Activated CD8-positive, alpha-beta T cell treated with anti-CD3 and anti-CD28 coated beads, Interleukin-2, amount 10 ng/mL, durations not matched to agents 7 days and 5 days (primary cell): ENCODE measurements around the gene PPIP5K2. TPM values are rescaled to one million over a fixed set of nuclear protein-coding genes. Genes with fewer than 3 reads are reported as not detected.
"Not testable (repeated sequence)": the region's sequence is repeated elsewhere in the genome, so short reads cannot be mapped to it uniquely, and the experiment has no call there.

Experiments
- ATAC-seq: fragments of 150-1000 bp; cut with Tn5 transposase; one replicate; pipeline ENCODE4 v1.10.0; 2021; ENCODE audit warnings: moderate library complexity
- CTCF ChIA-PET: fragments of 350-600 bp; sonication (Branson Sonifier 250); formaldehyde crosslinking; loops from one replicate; lab custom pipeline; 2021; ENCODE audit warnings: antibody characterized with exemption; lab: Charles Lee
- POLR2A ChIA-PET: fragments of 350-600 bp; sonication (Branson Sonifier 250); formaldehyde crosslinking; loops from one replicate; lab custom pipeline; 2021; ENCODE audit warnings: antibody characterized with exemption; lab: Charles Lee
- DNase-seq: peaks from one replicate; pipeline ENCODE4 v3.0.0-alpha.2; 2020
- H3K27ac Mint-ChIP-seq: one replicate; pipeline ENCODE4 v1.8.0; 2021; ENCODE audit warnings: mild to moderate bottlenecking, mixed read lengths
- H3K27me3 Mint-ChIP-seq: one replicate; pipeline ENCODE4 v1.8.0; 2021; ENCODE audit warnings: low read depth, mixed read lengths
- H3K36me3 Mint-ChIP-seq: one replicate; pipeline ENCODE4 v1.8.0; 2021; ENCODE audit warnings: low read depth, mixed read lengths
- H3K4me1 Mint-ChIP-seq: one replicate; pipeline ENCODE4 v1.8.0; 2021; ENCODE audit warnings: low read depth, mixed read lengths
- H3K4me3 Mint-ChIP-seq: one replicate; pipeline ENCODE4 v1.8.0; 2021; ENCODE audit warnings: mild to moderate bottlenecking, mixed read lengths
- H3K9me3 Mint-ChIP-seq: one replicate; pipeline ENCODE4 v1.8.0; 2022; ENCODE audit warnings: mixed read lengths; ENCODE audit not compliant: insufficient read depth
- total RNA-seq, 2 experiments: library from RNA; stranded (reverse); gene quantifications; one replicate each; pipeline ENCODE4 v1.2.3, GENCODE V29; 2021

Gene PPIP5K2
- total RNA-seq, 2 experiments from 2014 or later: 65.7 to 68.2 TPM

GRCh38 chr5:103151156-103151555 is 31.1 kb downstream of the PPIP5K2 start:
- DNase-seq: no peak
- H3K27me3 Mint-ChIP-seq: no peaks in the 10 kb centered on the region
- CTCF ChIA-PET: no interaction called here
- no peak for ATAC-seq
- no peaks in the 10 kb centered on the region for H3K9me3 Mint-ChIP-seq
- peaks cover 24% of the 10 kb centered on the region for H3K36me3 Mint-ChIP-seq
- POLR2A ChIA-PET: no interaction called here
- H3K4me3 Mint-ChIP-seq: no peak overlapping the region
- no peak overlapping the region for H3K27ac Mint-ChIP-seq
- H3K4me1 Mint-ChIP-seq: no peaks in the 10 kb centered on the region

GRCh38 chr5:103166706-103167105 is 46.6 kb downstream of the PPIP5K2 start:
- H3K9me3 Mint-ChIP-seq: no peaks in the 10 kb centered on the region
- ChIA-PET POLR2A (no interaction called here), CTCF (interaction anchor here (0.7 kb wide), 1 partner anchor 11 kb away, joined by 3 read pairs; no protein-coding TSS in a partner anchor)
- no peak overlapping the region for H3K4me3 Mint-ChIP-seq
- no peaks in the 10 kb centered on the region for H3K27me3 Mint-ChIP-seq
- H3K27ac Mint-ChIP-seq: no peak overlapping the region
- H3K4me1 Mint-ChIP-seq: peaks cover 6% of the 10 kb centered on the region
- DNase-seq (no peak), ATAC-seq (no peak)
- peaks cover 34% of the 10 kb centered on the region for H3K36me3 Mint-ChIP-seq

DNA sequence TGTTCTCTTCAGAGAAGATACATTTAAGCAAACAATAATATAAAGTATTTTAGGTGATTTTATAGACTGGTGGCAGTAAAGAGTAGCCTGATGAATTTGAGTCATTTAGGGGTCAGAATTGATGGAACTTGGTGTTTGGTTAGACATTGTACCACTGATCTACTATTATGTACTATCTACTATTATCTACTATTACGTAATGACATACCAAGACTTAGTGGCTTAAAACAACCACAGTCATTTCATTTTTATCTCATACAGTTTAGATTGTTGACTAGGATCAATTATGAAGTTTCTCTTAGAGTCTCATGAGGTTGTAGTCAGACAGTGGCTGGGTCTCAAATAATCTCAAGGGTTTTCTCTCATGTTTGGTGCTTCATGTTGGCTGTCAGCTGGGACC is 54.0 kb downstream of the PPIP5K2 start:
- ATAC-seq: no peak
- POLR2A ChIA-PET: no interaction called here
- CTCF ChIA-PET: no interaction called here
- Mint-ChIP-seq H3K36me3 (peaks cover 12% of the 10 kb centered on the region), H3K27me3 (no peaks in the 10 kb centered on the region), H3K4me3 (no peak overlapping the region), H3K4me1 (peaks cover 4% of the 10 kb centered on the region), H3K27ac (no peak overlapping the region), H3K9me3 (no peaks in the 10 kb centered on the region)
- DNase-seq: no peak

GRCh38 chr5:103177543-103177942 is 57.4 kb downstream of the PPIP5K2 start:
- ChIA-PET POLR2A (interaction anchor here (1.3 kb wide), 1 partner anchor 57 kb away, joined by 3 read pairs; the partner anchor contains the start of genes GIN1 and PPIP5K2), CTCF (interaction anchor here (1.0 to 1.2 kb wide), 3 partner anchors 9 to 47 kb away, joined by 3 to 6 read pairs (median 3); no protein-coding TSS in a partner anchor)
- no peaks in the 10 kb centered on the region for H3K27me3 Mint-ChIP-seq
- no peak overlapping the region for H3K4me3 Mint-ChIP-seq
- no peaks in the 10 kb centered on the region for H3K9me3 Mint-ChIP-seq
- DNase-seq (no peak), ATAC-seq (no peak)
- H3K36me3 Mint-ChIP-seq: peaks cover 18% of the 10 kb centered on the region
- no peaks in the 10 kb centered on the region for H3K4me1 Mint-ChIP-seq
- H3K27ac Mint-ChIP-seq: no peak overlapping the region

DNA sequence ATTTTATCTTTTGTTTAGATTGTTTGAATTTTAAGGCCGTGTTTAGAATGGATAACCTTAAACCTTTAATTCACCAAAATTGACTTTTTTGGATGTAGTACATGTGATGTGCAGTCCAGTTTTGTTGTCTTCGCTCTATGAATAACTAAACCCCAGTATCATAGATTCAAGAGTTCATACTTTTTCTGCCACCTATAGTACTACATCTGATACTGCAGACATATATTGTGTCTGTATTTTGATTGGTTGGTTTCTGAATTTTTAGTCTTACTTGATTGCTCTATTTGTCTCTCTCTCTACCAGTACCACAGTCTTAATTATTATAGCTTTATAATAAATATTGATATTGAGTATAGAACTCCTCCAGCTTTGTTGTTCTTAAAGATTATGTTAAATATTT is 58.1 kb downstream of the PPIP5K2 start:
- ChIA-PET POLR2A (interaction anchor here (1.3 kb wide), 1 partner anchor 58 kb away, joined by 3 read pairs; the partner anchor contains the start of genes GIN1 and PPIP5K2), CTCF (interaction anchor here (1.1 to 1.2 kb wide), 2 partner anchors 9 to 11 kb away, joined by 3 read pairs; no protein-coding TSS in a partner anchor)
- ATAC-seq (no peak), DNase-seq (no peak)
- H3K27ac Mint-ChIP-seq: no peak overlapping the region
- no peaks in the 10 kb centered on the region for H3K27me3 Mint-ChIP-seq
- no peak overlapping the region for H3K4me3 Mint-ChIP-seq
- H3K9me3 Mint-ChIP-seq: no peaks in the 10 kb centered on the region
- H3K4me1 Mint-ChIP-seq: no peaks in the 10 kb centered on the region
- H3K36me3 Mint-ChIP-seq: peaks cover 20% of the 10 kb centered on the region

- Mint-ChIP-seq H3K27ac (no peak overlapping the region), H3K36me3 (peaks cover 31% of the 10 kb centered on the region), H3K9me3 (no peaks in the 10 kb centered on the region), H3K27me3 (no peaks in the 10 kb centered on the region), H3K4me1 (peaks cover 19% of the 10 kb centered on the region), H3K4me3 (no peak overlapping the region)
- ATAC-seq (no peak), DNase-seq (no peak)
- POLR2A ChIA-PET: no interaction called here
- CTCF ChIA-PET: interaction anchor here (1.1 kb wide), 1 partner anchor 9 kb away, joined by 3 read pairs; no protein-coding TSS in a partner anchor
Measured at GRCh38 chr5:103186152-103186551, 66.1 kb downstream of the PPIP5K2 start.

DNA sequence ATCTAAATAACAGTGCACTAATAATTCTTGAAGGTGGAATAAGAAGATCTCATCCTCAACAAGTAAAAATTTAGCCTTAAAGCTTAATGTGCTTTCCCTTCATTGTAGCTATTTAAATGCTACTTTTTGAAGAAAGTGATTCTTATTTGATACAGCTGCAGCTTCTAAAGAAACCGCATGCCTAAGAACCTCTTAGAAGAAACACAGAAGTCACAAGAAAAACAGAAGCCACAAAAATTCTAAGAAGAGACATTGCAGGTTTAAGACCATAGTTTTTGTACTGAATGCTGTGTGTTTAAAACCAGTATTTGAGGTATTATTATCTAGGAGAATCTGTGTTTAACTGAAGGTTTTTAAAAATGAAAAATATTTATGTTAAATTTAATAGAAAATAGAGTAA is 68.3 kb downstream of the PPIP5K2 start:
- H3K4me1 Mint-ChIP-seq: peaks cover 19% of the 10 kb centered on the region
- H3K36me3 Mint-ChIP-seq: peaks cover 30% of the 10 kb centered on the region
- POLR2A ChIA-PET: interaction anchor here (1.3 kb wide), 1 partner anchor 71 kb away, joined by 5 read pairs; no protein-coding TSS in a partner anchor
- DNase-seq: no peak
- H3K9me3 Mint-ChIP-seq: no peaks in the 10 kb centered on the region
- no peaks in the 10 kb centered on the region for H3K27me3 Mint-ChIP-seq
- peak overlapping the region; percentile 89 for H3K27ac Mint-ChIP-seq
- H3K4me3 Mint-ChIP-seq: peak overlapping the region; percentile 63
- CTCF ChIA-PET: interaction anchor here (1.0 to 1.4 kb wide), 4 partner anchors 29 to 408 kb away, joined by 3 to 5 read pairs (median 3); no protein-coding TSS in a partner anchor
- peak; percentile 63 for ATAC-seq

GRCh38 chr5:103203226-103203625 is 83.1 kb downstream of the PPIP5K2 start:
- Mint-ChIP-seq H3K9me3 (no peaks in the 10 kb centered on the region), H3K27me3 (no peaks in the 10 kb centered on the region), H3K27ac (no peak overlapping the region), H3K4me1 (peaks cover 8% of the 10 kb centered on the region), H3K36me3 (peaks cover 62% of the 10 kb centered on the region), H3K4me3 (no peak overlapping the region)
- ATAC-seq (no peak), DNase-seq (no peak)
- ChIA-PET POLR2A (no interaction called here), CTCF (interaction anchor here (0.9 kb wide), 1 partner anchor 20 kb away, joined by 3 read pairs; no protein-coding TSS in a partner anchor)

DNA sequence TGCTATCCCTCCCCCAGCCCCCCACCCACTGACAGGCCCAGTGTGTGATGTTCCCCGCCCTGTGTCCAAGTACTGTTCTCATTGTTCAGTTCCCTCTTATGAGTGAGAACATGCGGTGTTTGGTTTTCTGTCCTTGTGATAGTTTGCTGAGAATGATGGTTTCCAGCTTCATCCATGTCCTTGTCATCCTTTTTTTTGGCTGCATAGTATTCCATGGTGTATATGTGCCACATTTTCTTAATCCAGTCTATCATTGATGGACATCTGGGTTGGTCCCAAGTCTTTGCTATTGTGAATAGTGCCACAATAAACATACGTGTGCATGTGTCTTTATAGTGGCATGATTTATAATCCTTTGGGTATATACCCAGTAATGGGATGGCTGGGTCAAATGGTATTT is 84.9 kb downstream of the PPIP5K2 start:
- H3K9me3 Mint-ChIP-seq, H3K27ac Mint-ChIP-seq, DNase-seq, POLR2A ChIA-PET, H3K27me3 Mint-ChIP-seq, H3K4me3 Mint-ChIP-seq, ATAC-seq: not testable (repeated sequence)
- Mint-ChIP-seq H3K4me1 (peaks cover 11% of the 10 kb centered on the region), H3K36me3 (peaks cover 48% of the 10 kb centered on the region)
- CTCF ChIA-PET: interaction anchor here (1.2 kb wide), 1 partner anchor 65 kb away, joined by 4 read pairs; no protein-coding TSS in a partner anchor

DNA sequence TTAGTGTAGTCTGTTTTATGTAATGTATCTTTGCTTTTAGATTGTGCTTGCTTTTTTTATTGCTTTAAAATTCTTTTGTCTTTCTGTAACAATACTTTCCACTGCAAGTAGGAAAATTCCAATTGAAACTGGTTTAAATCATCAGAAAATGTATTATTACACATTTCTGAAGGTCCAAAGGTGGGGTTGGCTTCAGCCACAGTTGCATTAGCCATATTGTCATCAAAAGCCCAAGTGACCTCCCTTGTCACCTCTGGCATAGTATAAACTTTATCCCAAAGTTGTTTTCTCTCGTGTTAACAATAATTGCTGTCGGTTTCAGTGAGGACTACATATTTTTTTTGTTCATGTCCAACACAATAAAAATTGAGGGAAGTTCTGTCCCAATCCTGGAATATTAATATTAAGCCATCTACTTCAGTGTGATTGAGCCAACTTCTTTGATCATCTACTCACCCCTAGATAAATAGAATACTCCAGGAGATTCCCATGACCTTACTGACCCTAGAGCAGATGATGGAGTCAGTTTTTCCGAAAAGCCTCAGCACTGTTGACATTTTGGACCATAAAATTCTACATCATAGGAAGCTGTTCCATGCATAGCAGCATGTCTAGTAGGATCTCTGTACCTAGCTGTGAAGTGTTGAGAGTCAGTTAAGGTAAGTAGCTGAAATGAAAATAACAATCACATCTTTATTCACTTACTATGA is 86.0 kb downstream of the PPIP5K2 start:
- CTCF ChIA-PET: interaction anchor here (0.9 kb wide), 2 partner anchors 20 to 27 kb away, joined by 3 read pairs; no protein-coding TSS in a partner anchor
- no peak overlapping the region for H3K4me3 Mint-ChIP-seq
- H3K36me3 Mint-ChIP-seq: peaks cover 39% of the 10 kb centered on the region
- peak overlapping the region; percentile 58 for H3K27ac Mint-ChIP-seq
- H3K4me1 Mint-ChIP-seq: peaks cover 15% of the 10 kb centered on the region
- ATAC-seq (no peak), DNase-seq (no peak)
- H3K27me3 Mint-ChIP-seq: no peaks in the 10 kb centered on the region
- POLR2A ChIA-PET: interaction anchor here (0.7 kb wide), 1 partner anchor 53 kb away, joined by 3 read pairs; no protein-coding TSS in a partner anchor
- no peaks in the 10 kb centered on the region for H3K9me3 Mint-ChIP-seq

DNA sequence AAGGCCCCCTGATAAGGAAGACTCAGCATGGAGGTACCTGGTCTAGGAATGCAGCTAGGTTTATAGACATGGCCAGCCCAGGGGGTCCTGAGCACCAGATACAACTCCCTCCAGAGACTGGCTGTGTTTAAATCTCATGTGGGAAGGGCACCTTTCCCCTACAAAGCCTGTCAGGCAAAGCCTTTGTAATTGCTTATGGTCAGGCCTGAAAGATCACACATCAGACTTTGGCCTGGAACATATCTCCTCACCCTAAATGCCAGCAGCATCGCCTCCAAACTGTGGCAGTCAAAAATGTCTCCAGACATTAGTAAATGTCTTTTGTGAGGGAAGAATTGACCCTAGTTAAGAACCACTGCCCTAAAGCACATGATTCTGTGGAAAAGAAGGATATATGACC is 86.9 kb downstream of the PPIP5K2 start:
- ATAC-seq (no peak), DNase-seq (no peak)
- no peak overlapping the region for H3K27ac Mint-ChIP-seq
- ChIA-PET CTCF (interaction anchor here (0.9 kb wide), 2 partner anchors 19 to 26 kb away, joined by 3 read pairs; no protein-coding TSS in a partner anchor), POLR2A (no interaction called here)
- peaks cover 22% of the 10 kb centered on the region for H3K4me1 Mint-ChIP-seq
- no peaks in the 10 kb centered on the region for H3K27me3 Mint-ChIP-seq
- no peaks in the 10 kb centered on the region for H3K9me3 Mint-ChIP-seq
- peaks cover 33% of the 10 kb centered on the region for H3K36me3 Mint-ChIP-seq
- H3K4me3 Mint-ChIP-seq: no peak overlapping the region

DNA sequence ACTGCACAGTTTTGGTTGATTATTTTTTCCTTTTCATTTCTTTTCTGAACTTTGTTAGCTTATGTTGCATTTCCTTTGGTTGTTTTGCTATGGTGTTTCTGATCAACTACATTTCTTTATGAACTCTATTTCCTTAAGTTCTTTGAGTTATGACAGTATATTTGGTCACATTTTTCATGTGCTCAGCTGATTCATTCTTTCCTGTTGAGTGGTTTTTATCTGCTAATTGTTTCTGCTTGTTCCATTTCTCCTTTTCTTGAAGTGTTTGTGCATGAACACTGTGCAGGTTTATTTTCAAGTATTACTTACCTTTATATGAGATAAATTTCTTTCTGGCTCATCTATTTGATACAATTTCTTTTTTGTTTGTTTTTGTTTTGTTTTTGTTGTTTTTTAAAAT is 87.6 kb downstream of the PPIP5K2 start:
- Mint-ChIP-seq H3K27ac (peak overlapping the region; percentile 63), H3K9me3 (no peaks in the 10 kb centered on the region), H3K4me3 (no peak overlapping the region), H3K4me1 (peaks cover 27% of the 10 kb centered on the region), H3K36me3 (peaks cover 31% of the 10 kb centered on the region), H3K27me3 (no peaks in the 10 kb centered on the region)
- DNase-seq (no peak), ATAC-seq (peak; percentile 24)
- POLR2A ChIA-PET: no interaction called here
- CTCF ChIA-PET: no interaction called here
